Activated CD4-positive, alpha-beta memory T cell treated with anti-CD3 and anti-CD28 coated beads for 36 hours (primary cell): Measurements from ENCODE around the gene MYG1. TPM values are rescaled to one million over a fixed set of nuclear protein-coding genes. Genes with fewer than 3 reads are reported as not detected.

ENCODE experiments used
- CTCF ChIA-PET: fragments of 350-600 bp; sonication (Branson Sonifier 250); formaldehyde crosslinking; loops from one replicate; lab custom pipeline; 2021; ENCODE audit warnings: antibody characterized with exemption, inconsistent platforms; lab: Charles Lee
- POLR2A ChIA-PET: fragments of 350-600 bp; sonication (Branson Sonifier 250); formaldehyde crosslinking; loops from one replicate; lab custom pipeline; 2021; ENCODE audit warnings: antibody characterized with exemption; lab: Charles Lee
- DNase-seq: peaks from one replicate; pipeline ENCODE4 v3.0.0-alpha.2; 2020
- H3K27ac Mint-ChIP-seq: one replicate; pipeline ENCODE4 v1.8.0; 2021; ENCODE audit warnings: mixed read lengths
- H3K27me3 Mint-ChIP-seq: one replicate; pipeline ENCODE4 v1.8.0; 2021; ENCODE audit warnings: mixed read lengths
- H3K36me3 Mint-ChIP-seq: one replicate; pipeline ENCODE4 v1.8.0; 2021; ENCODE audit warnings: mixed read lengths
- H3K4me1 Mint-ChIP-seq: one replicate; pipeline ENCODE4 v1.8.0; 2021; ENCODE audit warnings: low read depth, mixed read lengths
- H3K4me3 Mint-ChIP-seq: one replicate; pipeline ENCODE4 v1.8.0; 2021; ENCODE audit warnings: mild to moderate bottlenecking, mixed read lengths
- H3K9me3 Mint-ChIP-seq: one replicate; pipeline ENCODE4 v1.8.0; 2021; ENCODE audit warnings: mixed read lengths
- intact Hi-C: fragments of 100-400 bp; cut with micrococcal nuclease; formaldehyde crosslinking; loops from one replicate; pipeline ENCODE4 v1.15.1; 2023
- total RNA-seq, 2 experiments: library from RNA; stranded (reverse); gene quantifications; one replicate each; pipeline ENCODE4 v1.2.3, GENCODE V29; 2021

The MYG1 gene, protein sequence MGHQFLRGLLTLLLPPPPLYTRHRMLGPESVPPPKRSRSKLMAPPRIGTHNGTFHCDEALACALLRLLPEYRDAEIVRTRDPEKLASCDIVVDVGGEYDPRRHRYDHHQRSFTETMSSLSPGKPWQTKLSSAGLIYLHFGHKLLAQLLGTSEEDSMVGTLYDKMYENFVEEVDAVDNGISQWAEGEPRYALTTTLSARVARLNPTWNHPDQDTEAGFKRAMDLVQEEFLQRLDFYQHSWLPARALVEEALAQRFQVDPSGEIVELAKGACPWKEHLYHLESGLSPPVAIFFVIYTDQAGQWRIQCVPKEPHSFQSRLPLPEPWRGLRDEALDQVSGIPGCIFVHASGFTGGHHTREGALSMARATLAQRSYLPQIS
- 10 to 100 TPM; 77.9 to 82.5 TPM for total RNA-seq

DNA sequence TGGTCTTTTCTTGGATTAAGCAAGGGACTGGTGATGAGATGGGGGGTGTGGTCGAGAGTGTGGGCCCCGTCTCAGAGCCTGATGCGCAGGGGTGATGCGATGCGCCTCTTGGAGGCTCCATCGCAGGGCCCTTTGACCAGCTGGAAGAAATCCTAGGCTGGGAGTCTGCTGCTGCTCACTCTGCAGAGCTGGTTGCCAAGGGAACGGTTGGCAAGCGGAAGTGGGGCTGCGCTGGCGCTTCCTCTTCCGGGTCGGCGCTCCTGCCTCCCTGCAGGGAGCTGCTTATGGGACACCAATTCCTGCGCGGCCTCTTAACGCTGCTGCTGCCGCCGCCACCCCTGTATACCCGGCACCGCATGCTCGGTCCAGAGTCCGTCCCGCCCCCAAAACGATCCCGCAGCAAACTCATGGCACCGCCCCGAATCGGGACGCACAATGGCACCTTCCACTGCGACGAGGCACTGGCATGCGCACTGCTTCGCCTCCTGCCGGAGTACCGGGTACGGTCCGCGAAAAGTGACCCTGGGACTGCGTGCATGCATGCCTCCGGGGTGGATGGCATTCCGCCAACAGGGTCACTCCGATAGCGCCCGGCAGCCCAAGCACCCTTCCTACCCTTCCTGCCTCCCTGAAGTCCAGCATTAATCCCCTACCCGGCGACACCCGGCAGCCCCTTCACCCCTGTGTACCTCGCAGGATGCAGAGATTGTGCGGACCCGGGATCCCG, at the start of gene MYG1:
Gene MYG1 (plus strand): TSS at position 242 of the 727 bp plus-strand sequence. CDS start 43 bp downstream, at position 285.
- Mint-ChIP-seq H3K36me3 (peaks cover 55% of the 10 kb centered on the region), H3K27me3 (no peaks in the 10 kb centered on the region), H3K4me3 (peak within 1 kb of the TSS; percentile 89), H3K4me1 (peaks cover 69% of the 10 kb centered on the region), H3K27ac (peak within 1 kb of the TSS; percentile 85), H3K9me3 (no peaks in the 10 kb centered on the region)
- peak; percentile 92 for DNase-seq
- intact Hi-C loops = loop anchor here (1.0 to 5.0 kb wide), 4 partner anchors 22 to 142 kb away; partner anchors contain the start of genes AAAS, CSAD, PRR13 and ZNF740
- POLR2A ChIA-PET = interaction anchor here (0.6 to 1.9 kb wide), 14 partner anchors 8 to 119 kb away, joined by 3 to 19 read pairs (median 4); partner anchors contain the start of genes AAAS, CSAD, ESPL1 and SP1
- CTCF ChIA-PET = interaction anchor here (0.6 to 5.8 kb wide), 11 partner anchors 11 to 140 kb away, joined by 3 to 66 read pairs (median 5); partner anchors contain the start of genes AAAS and ESPL1

DNA sequence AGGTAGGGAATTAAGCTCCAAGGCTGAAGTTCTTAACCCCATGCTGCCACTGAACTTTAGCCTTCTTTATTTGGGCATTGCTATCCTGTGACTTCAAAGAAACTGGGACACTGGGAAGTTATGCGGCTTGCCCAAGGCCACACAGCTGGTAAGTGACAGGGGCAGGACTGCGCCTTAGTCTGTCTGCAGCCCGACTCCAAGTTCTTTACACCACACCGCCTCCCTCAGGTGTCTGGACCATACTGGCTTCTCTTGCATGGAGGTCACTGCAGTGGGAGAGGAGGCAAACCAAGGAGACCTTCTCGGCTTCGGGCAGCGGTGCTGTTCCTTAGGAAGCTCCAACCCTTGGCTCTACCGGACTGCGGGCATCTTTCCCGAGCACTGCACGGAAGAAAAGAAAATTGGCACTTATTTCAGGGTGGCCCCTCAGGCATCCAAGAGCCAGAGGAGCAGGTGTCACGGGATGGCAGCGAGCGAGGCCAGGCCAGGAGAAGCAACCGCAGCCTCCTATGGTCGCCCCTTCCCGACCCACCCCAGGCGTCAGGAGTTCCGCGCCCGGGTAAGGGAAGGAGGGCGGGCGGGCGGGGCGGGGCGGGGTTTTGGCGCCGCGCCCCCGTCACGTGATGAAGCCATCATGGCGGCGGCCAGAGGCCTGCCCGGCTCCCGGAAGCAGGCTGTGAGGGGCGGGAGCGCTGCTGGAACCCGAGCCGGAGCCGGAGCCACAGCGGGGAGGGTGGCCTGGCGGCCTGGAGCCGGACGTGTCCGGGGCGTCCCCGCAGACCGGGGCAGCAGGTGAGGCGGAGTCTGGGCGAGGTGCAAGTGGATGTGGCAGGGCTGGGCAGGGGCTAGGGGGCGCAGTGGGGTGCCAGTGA, 47.8 kb upstream of the MYG1 start:
- ChIA-PET CTCF (interaction anchor here (0.6 to 5.1 kb wide), 17 partner anchors 9 to 198 kb away, joined by 3 to 164 read pairs (median 5); partner anchors contain the start of genes ESPL1 and PFDN5), POLR2A (interaction anchor here (0.6 to 2.0 kb wide), 8 partner anchors 8 to 71 kb away, joined by 3 to 9 read pairs (median 3); partner anchors contain the start of genes CSAD, ESPL1 and ZNF740)
- peak; percentile 79 for DNase-seq
- intact Hi-C loops = loop anchor here (1.0 to 5.0 kb wide), 5 partner anchors 15 to 46 kb away; partner anchors contain the start of genes MYG1 and PFDN5
- Mint-ChIP-seq H3K9me3 (no peaks in the 10 kb centered on the region), H3K27me3 (no peaks in the 10 kb centered on the region), H3K27ac (peak overlapping the region; percentile 89), H3K36me3 (peaks cover 6% of the 10 kb centered on the region), H3K4me1 (peaks cover 40% of the 10 kb centered on the region), H3K4me3 (peak overlapping the region; percentile 97)

DNA sequence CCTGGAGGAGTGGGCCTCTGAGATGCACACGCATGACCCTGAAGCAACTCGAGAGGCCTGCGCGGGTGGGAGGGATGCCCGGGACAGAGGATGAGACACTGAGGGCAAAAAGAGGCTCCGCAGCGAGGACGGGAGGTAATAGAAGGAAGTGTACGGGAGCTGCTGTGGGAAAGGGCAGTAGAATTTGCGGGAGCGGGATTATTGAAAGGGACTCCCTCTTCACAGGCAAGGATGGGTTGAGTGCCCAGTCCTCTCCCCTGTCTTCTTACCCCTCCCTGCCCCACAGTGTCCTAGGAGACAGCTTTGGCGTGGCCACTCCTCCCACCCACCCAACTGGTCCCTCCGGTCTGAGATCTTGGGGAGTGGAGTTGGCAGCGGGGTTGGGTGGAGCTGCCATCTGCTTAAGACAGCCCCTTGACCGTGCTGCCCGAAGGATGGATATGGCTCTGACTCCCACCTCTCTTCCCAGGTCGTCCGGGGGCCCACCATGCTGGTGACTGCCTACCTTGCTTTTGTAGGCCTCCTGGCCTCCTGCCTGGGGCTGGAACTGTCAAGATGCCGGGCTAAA, 47.1 kb upstream of the MYG1 start:
- Mint-ChIP-seq H3K9me3 (no peaks in the 10 kb centered on the region), H3K27me3 (no peaks in the 10 kb centered on the region), H3K36me3 (peaks cover 6% of the 10 kb centered on the region), H3K4me3 (peak overlapping the region; percentile 97), H3K4me1 (peaks cover 40% of the 10 kb centered on the region), H3K27ac (peak overlapping the region; percentile 89)
- CTCF ChIA-PET = interaction anchor here (0.9 to 5.1 kb wide), 9 partner anchors 13 to 198 kb away, joined by 4 to 164 read pairs (median 6); partner anchors contain the start of genes AAAS and ESPL1
- POLR2A ChIA-PET = interaction anchor here (0.9 to 2.0 kb wide), 7 partner anchors 8 to 72 kb away, joined by 3 to 9 read pairs (median 4); partner anchors contain the start of gene ZNF740
- peak; percentile 31 for DNase-seq
- intact Hi-C loops = loop anchor here (1.0 to 5.0 kb wide), 2 partner anchors 15 to 45 kb away; partner anchors contain the start of genes MYG1 and PFDN5

DNA sequence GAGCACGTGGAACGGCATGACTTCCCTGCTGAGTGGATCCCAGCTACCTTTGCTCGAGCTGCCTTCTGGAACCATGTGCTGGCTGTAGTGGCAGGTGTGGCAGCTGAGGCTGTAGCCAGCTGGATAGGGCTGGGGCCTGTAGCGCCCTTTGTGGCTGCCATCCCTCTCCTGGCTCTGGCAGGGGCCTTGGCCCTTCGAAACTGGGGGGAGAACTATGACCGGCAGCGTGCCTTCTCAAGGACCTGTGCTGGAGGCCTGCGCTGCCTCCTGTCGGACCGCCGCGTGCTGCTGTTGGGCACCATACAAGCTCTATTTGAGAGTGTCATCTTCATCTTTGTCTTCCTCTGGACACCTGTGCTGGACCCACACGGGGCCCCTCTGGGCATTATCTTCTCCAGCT, 46.2 kb upstream of the MYG1 start:
- Mint-ChIP-seq H3K27me3 (no peaks in the 10 kb centered on the region), H3K27ac (peak overlapping the region; percentile 89), H3K36me3 (peaks cover 6% of the 10 kb centered on the region), H3K4me3 (peak overlapping the region; percentile 97), H3K4me1 (peaks cover 40% of the 10 kb centered on the region), H3K9me3 (no peaks in the 10 kb centered on the region)
- intact Hi-C loops = loop anchor here (5.0 kb wide), 1 partner anchor 44 kb away; the partner anchor contains the start of genes MYG1 and PFDN5
- DNase-seq = no peak
- CTCF ChIA-PET = interaction anchor here (0.5 to 5.1 kb wide), 10 partner anchors 15 to 94 kb away, joined by 3 to 164 read pairs (median 5); partner anchors contain the start of genes AAAS, ESPL1 and PFDN5
- POLR2A ChIA-PET = interaction anchor here (1.1 to 1.6 kb wide), 3 partner anchors 14 to 39 kb away, joined by 3 to 4 read pairs (median 4); no protein-coding TSS in a partner anchor

DNA sequence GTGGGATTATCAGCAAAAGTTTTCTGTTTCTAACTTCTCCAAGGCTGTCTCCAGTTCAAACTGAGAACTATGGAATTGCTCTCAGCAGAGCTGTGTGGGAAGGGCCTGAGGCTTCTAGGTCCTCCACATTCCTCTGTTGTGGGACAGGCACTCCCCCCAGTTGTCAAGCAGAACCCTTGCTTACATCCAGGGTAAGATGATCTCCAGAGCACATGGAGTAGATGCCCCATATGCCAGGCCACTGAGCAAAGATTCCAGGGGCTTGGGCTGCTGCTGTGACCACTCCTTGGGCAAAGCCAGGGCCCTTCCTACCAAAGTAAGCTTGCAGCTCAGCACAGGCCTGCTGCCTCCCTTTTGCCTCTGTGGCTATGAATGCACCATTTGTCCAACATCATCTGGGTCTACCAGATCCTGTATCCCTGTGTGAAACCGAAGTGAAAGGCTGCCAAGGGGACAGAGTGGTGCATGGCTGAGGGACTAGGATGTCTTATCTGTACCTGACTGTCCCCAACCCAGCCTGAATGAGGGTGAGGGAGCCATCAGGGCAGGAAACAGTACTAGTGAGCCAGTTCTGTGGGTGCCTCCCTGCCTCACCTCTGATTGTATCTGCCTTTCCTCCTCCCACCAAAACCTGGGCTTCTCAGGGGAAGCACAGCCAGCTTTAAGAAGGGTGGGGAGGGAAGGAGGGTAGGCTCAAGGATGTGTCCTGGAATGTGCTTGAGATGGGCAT, 44.5 kb upstream of the MYG1 start:
- CTCF ChIA-PET = interaction anchor here (2.4 to 5.1 kb wide), 2 partner anchors 33 to 40 kb away, joined by 6 to 164 read pairs; no protein-coding TSS in a partner anchor
- POLR2A ChIA-PET = no interaction called here
- intact Hi-C loops = loop anchor here (5.0 kb wide), 1 partner anchor 42 kb away; the partner anchor contains the start of genes MYG1 and PFDN5
- H3K4me1 Mint-ChIP-seq = peaks cover 42% of the 10 kb centered on the region
- peak overlapping the region; percentile 21 for H3K27ac Mint-ChIP-seq
- no peaks in the 10 kb centered on the region for H3K9me3 Mint-ChIP-seq
- H3K4me3 Mint-ChIP-seq = no peak overlapping the region
- no peaks in the 10 kb centered on the region for H3K27me3 Mint-ChIP-seq
- peaks cover 6% of the 10 kb centered on the region for H3K36me3 Mint-ChIP-seq
- DNase-seq = peak; percentile 22

DNA sequence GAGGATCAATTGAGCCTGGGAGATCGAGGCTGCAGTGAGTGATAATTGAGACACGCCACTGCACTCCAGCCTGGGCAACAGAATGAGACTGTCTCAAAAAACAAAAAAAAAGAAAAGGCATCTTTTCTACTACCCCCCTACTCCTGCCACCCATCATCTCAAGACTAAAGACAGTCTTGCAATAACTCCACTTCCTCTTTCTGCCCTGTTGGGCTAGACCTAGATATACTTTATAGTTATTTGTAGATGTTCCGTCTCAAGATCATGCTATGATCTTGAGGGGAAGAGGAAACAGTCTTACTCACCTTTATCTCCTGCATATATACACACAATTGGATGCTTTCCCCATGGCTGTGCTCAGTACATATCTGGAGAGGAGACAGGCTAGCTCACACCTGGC, 43.5 kb upstream of the MYG1 start:
- no peak overlapping the region for H3K4me3 Mint-ChIP-seq
- DNase-seq = no peak
- peak overlapping the region; percentile 42 for H3K27ac Mint-ChIP-seq
- H3K27me3 Mint-ChIP-seq = no peaks in the 10 kb centered on the region
- peaks cover 41% of the 10 kb centered on the region for H3K4me1 Mint-ChIP-seq
- ChIA-PET CTCF (interaction anchor here (1.4 to 1.8 kb wide), 3 partner anchors 42 to 65 kb away, joined by 6 read pairs; partner anchors contain the start of gene AAAS), POLR2A (interaction anchor here (1.3 kb wide), 1 partner anchor 12 kb away, joined by 4 read pairs; the partner anchor contains the start of gene ESPL1)
- peaks cover 6% of the 10 kb centered on the region for H3K36me3 Mint-ChIP-seq
- no peaks in the 10 kb centered on the region for H3K9me3 Mint-ChIP-seq
- intact Hi-C loops = no loop called here

DNA sequence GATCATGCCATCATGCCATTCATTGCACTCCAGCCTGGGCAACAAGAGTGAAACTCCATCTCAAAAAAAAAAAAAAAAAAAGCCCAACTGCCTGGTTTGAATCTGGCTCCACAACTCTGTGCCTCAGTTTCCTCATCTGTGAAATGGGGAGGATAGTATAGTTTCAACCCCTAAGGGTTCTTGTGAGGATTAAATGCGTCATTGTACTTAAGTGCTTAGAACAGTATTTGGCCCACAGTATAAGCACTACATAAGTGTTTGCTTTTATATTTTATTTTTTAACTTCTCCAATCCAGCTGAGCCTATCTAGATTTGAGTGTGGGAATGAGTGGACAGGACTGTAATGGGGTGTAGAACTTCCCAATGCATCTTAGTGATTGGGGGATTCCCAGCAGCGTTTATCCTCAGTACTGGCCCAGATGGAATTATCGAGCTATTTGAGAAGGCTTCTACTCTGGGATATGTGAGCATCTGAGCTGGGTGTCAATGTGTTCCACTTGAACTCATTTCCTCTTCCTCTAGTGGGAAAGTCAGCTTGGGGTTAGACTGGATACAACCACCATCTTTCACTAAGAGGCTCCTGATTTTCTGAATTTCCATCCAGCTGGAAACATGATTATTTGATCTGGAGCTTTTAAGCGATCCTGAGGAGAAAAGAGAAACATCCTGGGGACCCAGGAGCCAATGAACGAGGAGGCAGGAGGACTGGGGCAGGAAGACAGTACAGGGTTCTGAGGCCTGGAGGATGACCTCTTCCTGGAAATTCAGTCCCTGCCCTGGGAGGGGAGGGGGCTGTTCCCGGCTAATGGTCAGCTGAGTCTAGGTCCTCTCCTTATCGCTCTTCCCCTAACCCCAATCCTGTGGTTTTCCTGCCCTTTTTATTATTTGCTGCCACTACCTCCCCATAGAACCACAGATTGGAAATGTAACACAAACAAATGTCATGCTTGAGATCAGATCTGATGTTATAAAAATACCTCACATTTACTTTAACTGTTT, 40.7 kb upstream of the MYG1 start:
- ChIA-PET CTCF (interaction anchor here (0.6 to 1.6 kb wide), 3 partner anchors 9 to 122 kb away, joined by 3 to 7 read pairs (median 3); no protein-coding TSS in a partner anchor), POLR2A (interaction anchor here (1.3 kb wide), 1 partner anchor 9 kb away, joined by 7 read pairs; the partner anchor contains the start of gene ESPL1)
- no peak for DNase-seq
- no peaks in the 10 kb centered on the region for H3K27me3 Mint-ChIP-seq
- H3K36me3 Mint-ChIP-seq = no peaks in the 10 kb centered on the region
- no peaks in the 10 kb centered on the region for H3K9me3 Mint-ChIP-seq
- intact Hi-C loops = no loop called here
- no peak overlapping the region for H3K4me3 Mint-ChIP-seq
- H3K4me1 Mint-ChIP-seq = peaks cover 22% of the 10 kb centered on the region
- H3K27ac Mint-ChIP-seq = no peak overlapping the region

DNA sequence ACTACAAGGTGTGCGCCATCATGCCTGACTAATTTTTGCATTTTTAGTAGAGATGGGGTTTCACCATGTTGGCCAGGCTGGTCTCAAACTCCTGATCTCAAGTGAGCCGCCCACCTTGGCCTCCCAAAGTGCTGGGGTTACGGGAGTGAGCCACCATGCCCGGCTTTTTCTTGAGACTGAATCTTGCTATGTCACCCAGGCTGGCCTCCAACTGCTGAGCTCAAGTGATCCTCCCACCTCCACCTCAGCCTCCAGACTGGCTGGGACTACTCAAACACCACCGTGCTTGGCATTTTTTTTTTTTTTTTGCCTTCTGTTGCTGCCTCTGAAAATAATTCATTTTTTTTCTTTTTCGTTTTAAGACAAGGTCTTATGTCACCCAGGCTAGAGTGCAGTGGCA, 39.6 kb upstream of the MYG1 start:
- Mint-ChIP-seq H3K9me3 (no peaks in the 10 kb centered on the region), H3K4me1 (peaks cover 15% of the 10 kb centered on the region), H3K4me3 (no peak overlapping the region), H3K36me3 (no peaks in the 10 kb centered on the region), H3K27me3 (no peaks in the 10 kb centered on the region), H3K27ac (no peak overlapping the region)
- POLR2A ChIA-PET = no interaction called here
- CTCF ChIA-PET = interaction anchor here (0.7 to 1.7 kb wide), 2 partner anchors 85 to 212 kb away, joined by 4 read pairs; no protein-coding TSS in a partner anchor
- intact Hi-C loops = no loop called here
- DNase-seq = no peak

DNA sequence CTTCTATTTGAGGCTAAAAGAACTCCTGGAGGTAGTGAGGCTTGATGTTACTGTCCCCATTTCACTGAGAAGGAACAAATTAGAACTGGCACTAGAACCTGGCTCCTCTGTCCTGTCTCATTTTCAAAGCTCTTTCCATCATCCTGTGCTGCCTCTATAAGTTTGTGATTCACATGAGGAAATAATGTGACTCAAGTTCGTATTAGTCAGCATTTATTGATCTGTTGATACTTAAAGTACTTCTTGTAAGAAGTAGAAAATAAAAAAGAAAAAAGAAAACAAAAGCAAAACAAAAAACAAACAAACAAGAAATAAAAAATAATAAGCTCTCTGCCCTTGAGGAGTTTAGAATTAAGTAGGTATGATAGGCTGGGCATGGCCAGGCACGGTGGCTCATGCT, 33.7 kb upstream of the MYG1 start:
- H3K27ac Mint-ChIP-seq = no peak overlapping the region
- no peaks in the 10 kb centered on the region for H3K9me3 Mint-ChIP-seq
- peaks cover 33% of the 10 kb centered on the region for H3K4me1 Mint-ChIP-seq
- DNase-seq = no peak
- H3K4me3 Mint-ChIP-seq = no peak overlapping the region
- intact Hi-C loops = no loop called here
- CTCF ChIA-PET = interaction anchor here (0.7 to 6.0 kb wide), 7 partner anchors 14 to 106 kb away, joined by 3 to 109 read pairs (median 22); partner anchors contain the start of gene AAAS
- peaks cover 25% of the 10 kb centered on the region for H3K36me3 Mint-ChIP-seq
- H3K27me3 Mint-ChIP-seq = no peaks in the 10 kb centered on the region
- POLR2A ChIA-PET = interaction anchor here (2.2 to 2.8 kb wide), 2 partner anchors 30 to 46 kb away, joined by 6 to 24 read pairs; no protein-coding TSS in a partner anchor
